HG03460 (cell line): ENCODE data around the gene CLCN3.
"Not testable (repeated sequence)": the region's sequence is repeated elsewhere in the genome, so short reads cannot be mapped to it uniquely, and the experiment has no call there.

Experiments
- ATAC-seq: cut with Tn5 transposase; IDR thresholded peaks from one replicate; pipeline ENCODE4 v1.9.1; 2021; ENCODE audit not compliant: unreplicated experiment

CLCN3 gene

GRCh38 chr4:169770416-169770815 lies 150.0 kb downstream of the CLCN3 start:
- ATAC-seq: no peak

- not testable (repeated sequence) for ATAC-seq
Observed at GRCh38 chr4:169771556-169772080, 151.2 kb downstream of the CLCN3 start.
